A673 (cell line): ENCODE measurements around the gene FBXL19.

Experiments
- EZH2 ChIP-seq: fragments of 200-600 bp; sonication (generic); IDR thresholded peaks from 2 replicates; pipeline ENCODE4 v1.6.1; 2017; ENCODE audit warnings: borderline replicate concordance, low read depth, mild to moderate bottlenecking, mixed read lengths, antibody characterized with exemption, low read length; ENCODE audit not compliant: poor library complexity, severe bottlenecking
- TF ChIP-seq, protein P1 (sequence below): fragments of 300-800, 200-600 bp; sonication (generic); conservative IDR thresholded peaks from 2 replicates; pipeline ENCODE4 v1.5.1; 2017; ENCODE audit warnings: low read depth, mild to moderate bottlenecking, antibody characterized with exemption, low read length, moderate library complexity, mixed read lengths

DNA sequence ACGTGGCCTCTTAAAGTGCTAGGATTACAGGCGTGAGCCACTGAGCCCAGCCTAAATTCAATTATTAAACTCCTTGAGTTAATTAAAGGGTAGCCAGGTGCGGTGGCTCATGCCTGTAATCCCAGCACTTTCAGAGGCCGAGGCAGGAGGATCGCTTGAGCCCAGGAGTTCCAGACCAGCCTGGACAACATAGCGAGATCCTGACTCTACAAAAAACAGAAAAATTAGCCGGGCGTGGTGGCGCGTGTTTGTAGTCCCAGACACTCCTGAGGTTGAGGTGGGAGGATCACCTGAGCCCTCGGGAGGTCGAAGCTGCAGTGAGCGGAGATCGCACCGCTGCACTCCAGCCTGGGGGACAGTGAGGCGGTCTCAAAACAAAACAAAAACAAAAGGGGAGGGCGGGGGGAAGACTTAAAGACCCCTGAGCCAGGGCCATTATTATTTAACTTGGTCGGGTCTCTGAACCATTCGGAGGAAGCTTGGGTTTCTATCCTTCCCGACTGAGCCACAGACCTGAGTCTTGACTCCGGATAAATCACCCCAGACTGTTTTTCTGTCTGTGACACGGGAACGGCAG is 49.0 kb upstream of the FBXL19 start:
- TF ChIP-seq, protein P1, sequence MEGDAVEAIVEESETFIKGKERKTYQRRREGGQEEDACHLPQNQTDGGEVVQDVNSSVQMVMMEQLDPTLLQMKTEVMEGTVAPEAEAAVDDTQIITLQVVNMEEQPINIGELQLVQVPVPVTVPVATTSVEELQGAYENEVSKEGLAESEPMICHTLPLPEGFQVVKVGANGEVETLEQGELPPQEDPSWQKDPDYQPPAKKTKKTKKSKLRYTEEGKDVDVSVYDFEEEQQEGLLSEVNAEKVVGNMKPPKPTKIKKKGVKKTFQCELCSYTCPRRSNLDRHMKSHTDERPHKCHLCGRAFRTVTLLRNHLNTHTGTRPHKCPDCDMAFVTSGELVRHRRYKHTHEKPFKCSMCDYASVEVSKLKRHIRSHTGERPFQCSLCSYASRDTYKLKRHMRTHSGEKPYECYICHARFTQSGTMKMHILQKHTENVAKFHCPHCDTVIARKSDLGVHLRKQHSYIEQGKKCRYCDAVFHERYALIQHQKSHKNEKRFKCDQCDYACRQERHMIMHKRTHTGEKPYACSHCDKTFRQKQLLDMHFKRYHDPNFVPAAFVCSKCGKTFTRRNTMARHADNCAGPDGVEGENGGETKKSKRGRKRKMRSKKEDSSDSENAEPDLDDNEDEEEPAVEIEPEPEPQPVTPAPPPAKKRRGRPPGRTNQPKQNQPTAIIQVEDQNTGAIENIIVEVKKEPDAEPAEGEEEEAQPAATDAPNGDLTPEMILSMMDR = no peak
- TF ChIP-seq EZH2 = no peak
